ENCODE measurements around the gene SHROOM1. TPM values are rescaled to one million over a fixed set of nuclear protein-coding genes. Genes with fewer than 3 reads are reported as not detected.

SHROOM1 gene
- total RNA-seq = 5.4 and 8.2 TPM in 2 replicates

GRCh38 chr5:132830436-132831094 lies at the start of gene SHROOM1:
Gene SHROOM1, minus strand, starts transcription at chr5:132830647. Its CDS starts 4,507 bp downstream, at chr5:132826140.

GRCh38 chr5:132873119-132873929 lies 42.9 kb upstream of the SHROOM1 start, which contains the start of gene LEAP2:
Gene LEAP2, plus strand, starts transcription at chr5:132873668. Its CDS starts 27 bp downstream, at chr5:132873695.

GRCh38 chr5:132866342-132867045 lies 36.0 kb upstream of the SHROOM1 start, which contains the start of the genes GDF9 and UQCRQ:
Gene GDF9, minus strand, starts transcription at chr5:132866469. Its CDS starts 1,936 bp downstream, at chr5:132864533.
Gene UQCRQ, plus strand, starts transcription at chr5:132866642. Its CDS starts 240 bp downstream, at chr5:132866882.

GRCh38 chr5:132812781-132813598 lies 17.5 kb downstream of the SHROOM1 start, which contains the start of gene SOWAHA:
Gene SOWAHA, plus strand, starts transcription at chr5:132813302. Its CDS starts 320 bp downstream, at chr5:132813622.

GRCh38 chr5:132777209-132778069 lies 53.0 kb downstream of the SHROOM1 start, which contains the start of gene SEPTIN8:
Gene SEPTIN8, minus strand, starts transcription at chr5:132777239. Its CDS starts 102 bp downstream, at chr5:132777137.

Other genes starting within 250 kb of the SHROOM1 start
- not detected in 2 replicates for gene IL13, start 172.5 kb downstream of the SHROOM1 start, total RNA-seq
- gene IL4, start 156.7 kb downstream of the SHROOM1 start, total RNA-seq = not detected in 2 replicates
- gene KIF3A, start 93.1 kb downstream of the SHROOM1 start, total RNA-seq = 2.9 and 3.1 TPM in 2 replicates
- gene CCNI2, start 83.2 kb downstream of the SHROOM1 start, total RNA-seq = 0.38 and 1.1 TPM in 2 replicates
- gene SEPTIN8, start 53.4 kb downstream of the SHROOM1 start, total RNA-seq = 57.5 and 105 TPM in 2 replicates
- 0.16 and 0.63 TPM in 2 replicates for gene SOWAHA, start 17.3 kb downstream of the SHROOM1 start, total RNA-seq
- gene GDF9, start 35.8 kb upstream of the SHROOM1 start, total RNA-seq = 0.38 TPM in 1 of 2 replicates, not detected in the other
- 208 and 231 TPM in 2 replicates for gene UQCRQ, start 36.0 kb upstream of the SHROOM1 start, total RNA-seq
- gene LEAP2, start 43.0 kb upstream of the SHROOM1 start, total RNA-seq = 0.16 TPM in 1 of 2 replicates, not detected in the other
- gene AFF4, start 133.0 kb upstream of the SHROOM1 start, total RNA-seq = 37.3 and 46.4 TPM in 2 replicates
- 8.8 and 20.8 TPM in 2 replicates for gene ZCCHC10, start 195.9 kb upstream of the SHROOM1 start, total RNA-seq
- 40.3 and 55.4 TPM in 2 replicates for gene HSPA4, start 221.4 kb upstream of the SHROOM1 start, total RNA-seq